ENCODE measurements around the gene LRIT3.

The LRIT3 gene

DNA sequence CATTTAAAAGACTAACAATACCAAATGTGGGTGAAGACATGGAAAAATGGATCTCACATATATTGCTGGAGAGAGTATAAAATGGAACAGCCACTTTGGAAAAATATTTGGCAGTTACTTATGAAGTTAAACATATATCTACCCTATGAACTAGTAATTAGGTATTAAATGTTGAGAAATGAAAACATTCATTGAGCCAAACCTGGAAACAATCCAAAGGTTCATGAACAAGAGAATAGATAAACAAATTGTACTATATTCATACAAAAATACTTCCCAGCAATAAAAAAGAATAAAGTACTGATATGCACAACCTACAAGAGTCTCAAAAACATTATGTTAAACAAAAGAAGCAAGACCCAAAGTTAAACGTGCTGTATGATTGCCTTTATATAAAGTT is 60.8 kb downstream of the LRIT3 start:
- DNase-seq = no peak

DNA sequence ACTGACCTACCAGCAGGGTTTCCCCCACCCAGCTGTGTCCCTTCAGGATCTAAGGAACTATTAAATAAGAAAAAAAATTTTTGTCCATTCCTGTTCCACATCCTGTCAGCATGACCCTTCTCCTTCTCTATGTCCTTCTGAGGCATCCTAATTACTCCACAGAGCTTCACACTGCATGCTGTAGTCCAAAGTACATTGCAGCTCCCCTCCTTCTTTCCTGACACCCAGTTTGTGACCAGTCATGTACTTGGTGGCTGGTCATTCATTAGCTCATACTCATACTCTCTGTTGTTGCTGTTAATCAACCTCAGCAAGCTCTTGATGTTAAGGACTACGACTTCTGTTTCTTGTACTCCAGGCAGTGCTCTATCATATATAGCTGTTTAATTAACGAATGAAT is 62.3 kb downstream of the LRIT3 start:
- DNase-seq = no peak

DNA sequence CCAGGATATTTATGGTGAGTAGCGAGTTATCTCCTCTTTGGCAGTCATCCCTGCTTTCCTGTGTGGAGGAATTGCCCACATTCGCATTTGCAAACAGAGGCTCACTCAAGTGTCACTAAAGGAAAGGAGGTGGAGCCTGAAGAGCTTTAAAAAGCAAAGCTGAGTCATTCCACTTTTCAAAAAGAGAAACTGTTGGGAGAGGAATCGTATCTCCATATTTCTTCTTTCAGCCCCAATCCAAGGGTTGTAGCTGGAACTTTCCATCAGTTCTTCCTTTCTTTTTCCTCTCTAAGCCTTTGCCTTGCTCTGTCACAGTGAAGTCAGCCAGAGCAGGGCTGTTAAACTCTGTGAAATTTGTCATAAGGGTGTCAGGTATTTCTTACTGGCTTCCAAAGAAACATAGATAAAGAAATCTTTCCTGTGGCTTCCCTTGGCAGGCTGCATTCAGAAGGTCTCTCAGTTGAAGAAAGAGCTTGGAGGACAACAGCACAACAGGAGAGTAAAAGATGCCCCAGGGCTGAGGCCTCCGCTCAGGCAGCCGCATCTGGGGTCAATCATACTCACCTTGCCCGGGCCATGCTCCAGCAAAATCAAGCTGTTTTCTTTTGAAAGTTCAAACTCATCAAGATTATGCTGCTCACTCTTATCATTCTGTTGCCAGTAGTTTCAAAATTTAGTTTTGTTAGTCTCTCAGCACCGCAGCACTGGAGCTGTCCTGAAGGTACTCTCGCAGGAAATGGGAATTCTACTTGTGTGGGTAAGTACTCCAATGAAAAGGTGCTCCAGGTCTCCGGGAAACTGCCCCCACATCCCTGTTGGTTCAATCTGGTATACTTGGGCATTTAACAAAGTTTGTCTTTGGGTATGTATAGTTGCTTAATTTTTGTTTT is 65.0 kb downstream of the LRIT3 start, which contains the start of gene EGF:
Gene EGF, plus strand, starts transcription at position 178 of the 890 bp plus-strand sequence. Its CDS starts 453 bp downstream, at position 631.
- peak; percentile 59 for DNase-seq

DNA sequence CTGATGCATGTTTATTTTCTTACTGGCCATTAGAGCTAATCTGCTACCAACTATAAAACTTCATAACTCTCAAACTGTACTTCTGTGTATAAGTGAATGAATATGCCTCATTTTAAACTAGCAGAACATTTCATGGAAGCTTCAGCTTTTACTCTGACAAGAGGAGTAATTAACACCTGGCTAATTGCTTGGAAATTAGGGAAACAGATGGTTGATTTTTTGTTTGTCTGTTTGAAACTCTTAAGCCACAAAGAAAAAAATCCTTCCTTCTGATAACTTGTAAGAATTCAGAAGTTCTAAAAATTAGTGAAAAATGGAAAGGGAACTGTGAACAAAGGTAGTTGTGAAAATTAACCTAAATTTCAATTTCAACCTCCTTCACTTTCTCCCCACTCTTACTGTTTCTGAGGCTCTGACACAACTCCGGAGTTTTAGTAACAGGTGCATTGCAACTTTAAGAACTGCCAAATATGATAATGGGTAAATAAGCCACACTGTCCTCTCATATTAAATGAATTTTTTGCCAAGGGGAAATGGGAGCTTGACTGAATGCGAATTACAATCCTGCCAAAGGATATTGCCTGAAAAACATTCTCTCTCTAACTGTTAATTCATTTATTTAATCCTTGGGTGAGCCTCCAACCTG is 65.8 kb downstream of the LRIT3 start:
- DNase-seq = no peak

DNA sequence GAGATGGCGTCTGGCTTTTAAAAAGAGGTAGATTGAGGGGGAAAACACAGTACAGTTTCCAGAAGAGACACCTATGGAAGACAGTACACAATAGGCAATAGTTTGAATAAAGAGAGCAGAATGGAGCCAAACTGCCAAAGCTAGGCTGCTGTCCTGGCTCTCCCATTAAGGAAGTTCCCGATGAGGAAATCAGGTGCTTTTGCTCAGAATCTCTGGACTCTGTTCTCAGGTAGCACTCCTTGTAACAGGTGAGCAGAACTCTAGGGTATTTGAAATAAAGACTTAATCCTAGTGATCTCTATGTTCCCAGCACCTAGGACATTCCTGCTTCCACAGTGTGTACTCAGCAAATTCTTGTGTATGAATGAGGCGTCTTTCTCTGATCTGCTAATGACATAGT is 66.4 kb downstream of the LRIT3 start:
- DNase-seq = no peak

DNA sequence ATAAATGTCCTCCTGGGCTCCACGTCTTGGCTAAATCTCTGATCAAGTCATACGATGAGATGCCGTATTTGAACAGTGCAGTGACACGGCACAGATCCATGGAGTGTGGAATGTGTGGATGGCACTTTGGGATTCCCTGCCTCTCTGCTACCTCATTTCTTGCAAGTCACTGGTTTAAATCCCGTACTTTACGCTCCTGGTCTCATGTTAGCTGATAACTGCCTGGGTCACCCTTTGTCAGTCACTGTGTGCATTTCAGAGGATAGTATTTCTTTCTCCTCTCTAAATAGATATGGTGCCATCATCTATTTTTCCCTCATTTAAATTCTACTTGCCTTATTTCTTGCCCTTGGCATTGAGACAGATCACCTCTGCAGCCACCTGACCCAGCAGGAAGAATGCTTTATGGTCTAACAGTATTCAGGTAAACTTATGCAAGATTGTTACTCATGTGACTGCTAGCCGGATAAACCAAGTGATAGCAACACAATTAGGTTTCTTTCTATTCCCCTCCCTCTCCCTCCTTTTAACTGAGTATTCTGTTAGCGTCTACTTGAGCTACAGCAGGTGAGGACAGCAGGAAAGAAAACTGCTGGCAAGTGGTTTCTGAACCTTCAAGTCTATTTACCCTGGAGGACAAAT is 67.6 kb downstream of the LRIT3 start:
- DNase-seq = no peak

DNA sequence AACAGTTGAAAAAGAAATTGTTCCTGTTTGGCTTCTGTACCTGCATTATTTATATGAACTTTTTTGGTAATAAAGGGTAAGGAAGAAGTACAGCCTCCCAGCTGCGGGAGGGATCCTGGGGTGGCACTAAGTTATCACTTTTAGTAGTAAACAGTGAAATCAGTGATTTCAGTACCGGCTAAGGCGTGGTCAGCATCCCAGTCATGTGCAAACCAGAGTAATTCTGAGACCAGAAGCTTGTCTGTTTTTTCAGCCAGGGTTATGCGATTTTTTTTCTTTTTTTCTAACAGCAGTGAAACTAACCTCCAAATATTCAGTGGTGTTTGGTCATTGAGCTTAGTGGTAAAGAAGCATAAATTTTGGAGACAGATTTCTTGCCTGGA is 68.1 kb downstream of the LRIT3 start:
- DNase-seq = no peak

DNA sequence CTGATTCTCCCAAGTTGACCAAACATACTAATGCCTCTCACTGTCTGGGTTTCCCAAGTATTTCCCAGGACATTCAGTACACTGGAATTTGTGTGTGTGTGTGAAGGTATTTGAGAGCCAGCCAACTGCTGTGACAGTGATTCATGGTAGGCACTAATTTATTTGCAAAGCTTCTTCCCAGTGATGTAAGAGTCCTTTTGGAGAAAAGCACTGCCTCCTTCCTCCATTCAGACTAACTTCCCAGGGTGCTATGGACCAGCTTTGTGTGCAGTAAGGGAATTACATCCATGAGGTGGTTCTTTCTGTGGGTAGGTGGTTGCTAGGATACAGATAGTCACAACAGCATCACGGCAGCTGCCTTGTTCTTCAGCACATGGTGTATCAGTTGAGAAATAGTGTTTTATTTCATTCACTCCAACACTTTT is 73.5 kb downstream of the LRIT3 start:
- DNase-seq = peak; percentile 97
